Measurements from ENCODE around the gene KDM8.

KDM8 gene

DNA sequence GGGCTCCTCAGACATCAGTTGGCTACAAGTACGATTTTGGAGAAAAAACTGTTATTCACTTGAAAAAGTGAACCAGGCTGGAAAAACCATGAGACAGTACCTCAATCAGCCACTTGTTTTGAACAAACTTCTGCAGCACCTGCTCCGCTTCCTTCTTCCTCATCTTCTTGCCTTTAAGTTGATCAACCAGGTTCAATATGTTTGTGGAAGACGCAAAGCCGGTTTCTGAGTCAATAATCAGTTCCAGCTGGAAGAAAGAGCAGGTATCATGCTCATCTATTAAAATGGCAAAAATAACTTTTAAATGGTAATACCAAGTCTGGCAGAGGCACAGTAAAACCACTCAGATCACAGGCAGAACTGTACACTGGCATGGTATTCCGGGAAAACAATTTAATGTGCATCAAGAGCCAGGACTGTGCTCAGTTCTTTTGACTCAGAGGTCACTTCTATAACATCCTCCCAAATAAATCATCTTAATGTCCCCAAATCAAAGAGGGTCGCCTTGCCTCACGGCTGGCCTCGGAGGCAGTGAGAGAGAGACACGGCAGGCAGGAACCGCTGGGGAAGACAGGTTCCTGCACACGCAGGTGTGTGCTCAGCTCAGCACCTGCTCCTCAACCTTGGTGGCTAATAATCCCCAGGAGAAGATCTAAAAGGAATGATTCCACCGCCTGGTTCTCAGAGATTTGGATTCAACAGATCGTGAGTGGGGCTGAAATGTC is 29.7 kb downstream of the KDM8 start:
- DNase-seq: no peak

DNA sequence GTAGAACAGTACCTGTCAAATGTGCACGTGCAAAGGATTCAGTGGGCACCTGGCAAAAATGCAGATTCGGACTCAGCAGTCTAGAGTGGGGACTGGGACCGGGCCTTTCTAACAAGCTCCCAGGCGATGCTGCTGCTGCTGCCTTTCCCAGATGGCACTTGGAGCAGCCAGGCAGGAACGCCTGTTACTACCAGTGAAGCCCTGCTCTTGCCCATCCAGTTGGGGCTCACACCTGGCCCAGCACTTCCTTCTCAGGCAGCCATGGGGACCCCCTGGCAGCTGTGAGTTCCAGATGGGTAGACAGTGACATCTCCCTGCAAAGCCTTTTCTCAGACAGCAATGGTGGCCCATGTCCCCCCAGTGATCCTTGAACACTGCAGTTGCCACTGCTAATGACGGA is 30.4 kb downstream of the KDM8 start:
- DNase-seq: no peak

DNA sequence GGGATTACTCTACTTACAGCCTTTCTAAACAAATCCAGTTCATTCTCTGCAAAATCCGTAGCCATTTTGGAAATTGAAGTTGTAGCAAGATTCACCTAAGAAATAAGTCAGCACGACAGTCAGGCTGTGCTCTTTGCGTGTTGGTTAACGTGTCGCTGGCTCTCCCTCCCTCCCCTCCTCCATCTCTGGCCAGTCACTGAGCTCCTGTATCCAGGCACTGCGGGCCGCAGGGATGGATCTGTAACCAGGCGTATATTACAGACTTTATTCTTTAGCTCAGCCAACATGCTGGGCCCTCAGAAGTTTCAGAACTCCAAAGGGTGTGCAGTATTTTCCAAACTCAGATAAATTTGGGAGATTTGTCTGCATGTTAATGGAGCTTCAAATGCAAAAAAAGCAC is 30.8 kb downstream of the KDM8 start:
- DNase-seq: no peak

DNA sequence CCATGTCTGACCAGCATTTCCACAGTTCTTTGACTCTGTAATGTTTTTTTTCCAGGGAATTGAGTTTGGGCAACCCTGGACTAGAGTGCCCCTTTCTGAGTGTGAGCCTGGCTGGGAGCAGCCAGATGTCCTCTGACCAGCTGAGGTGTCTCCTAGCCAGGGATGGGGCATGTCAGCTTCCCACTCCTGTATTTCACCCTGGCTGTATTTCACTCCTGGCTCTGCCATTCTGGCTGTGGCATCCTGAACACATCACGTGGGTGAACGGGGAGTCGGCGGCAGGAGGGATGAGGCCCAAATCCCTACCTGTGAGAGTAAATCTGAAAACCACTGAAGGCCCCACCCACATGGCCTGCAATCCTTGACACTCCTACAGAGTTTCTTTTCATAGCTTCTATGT is 31.3 kb downstream of the KDM8 start:
- no peak for DNase-seq

DNA sequence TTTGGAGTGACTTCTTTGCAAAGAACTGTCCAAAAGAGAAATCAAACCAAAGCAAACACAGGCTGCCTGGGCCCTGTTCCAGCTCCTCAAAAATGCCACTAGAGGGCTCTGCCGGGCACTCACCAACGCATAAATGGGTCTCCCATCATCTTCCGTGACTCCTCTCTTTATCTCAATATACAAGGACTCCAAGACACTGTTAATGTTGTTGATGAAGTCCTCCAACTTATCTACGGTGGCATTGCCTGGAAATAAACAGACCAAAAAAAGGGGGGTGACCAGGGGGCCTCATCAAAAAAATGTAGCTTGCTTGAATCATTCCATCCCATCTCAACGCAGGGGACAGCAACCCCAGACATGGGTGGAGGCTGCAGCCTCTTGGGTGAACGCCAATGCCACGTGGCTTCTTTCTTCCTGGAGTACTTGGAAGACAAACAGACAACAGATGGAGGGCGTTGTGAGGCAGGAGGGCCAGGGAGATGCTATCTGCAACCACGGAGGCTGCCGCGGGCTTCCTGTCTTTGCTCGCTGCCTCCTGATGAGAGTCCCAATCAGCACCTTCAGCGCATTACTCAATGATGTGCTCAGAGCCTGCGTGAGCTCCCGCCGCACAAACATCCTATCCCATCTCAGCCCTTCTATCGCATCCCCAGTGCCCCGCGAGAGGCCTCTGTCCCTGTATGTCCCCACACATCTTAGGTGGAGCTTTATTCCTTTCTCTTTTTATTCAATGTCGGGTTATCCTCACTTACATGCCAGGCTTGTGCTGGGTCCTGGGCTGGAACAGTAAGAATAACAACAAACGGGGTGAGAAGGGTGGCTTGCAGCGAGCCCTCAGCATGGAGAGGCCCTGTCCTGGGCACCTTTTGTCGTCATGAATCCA is 32.0 kb downstream of the KDM8 start:
- peak; percentile 43 for DNase-seq

DNA sequence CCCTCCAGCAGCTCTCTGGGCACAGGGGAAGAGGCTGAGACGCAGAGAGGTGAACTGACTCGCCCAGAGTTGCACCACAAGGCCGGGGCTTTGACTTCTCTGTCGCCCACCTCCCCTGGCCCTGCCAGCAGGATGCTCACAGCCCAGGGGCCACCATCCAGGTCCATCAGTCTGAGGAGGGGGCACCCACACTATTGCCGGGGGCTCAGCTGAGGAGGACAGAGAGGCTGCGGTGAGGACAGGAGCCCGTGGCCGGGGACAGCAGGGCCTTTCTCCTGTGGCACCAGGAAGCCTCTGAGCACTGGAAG is 32.6 kb downstream of the KDM8 start:
- no peak for DNase-seq

DNA sequence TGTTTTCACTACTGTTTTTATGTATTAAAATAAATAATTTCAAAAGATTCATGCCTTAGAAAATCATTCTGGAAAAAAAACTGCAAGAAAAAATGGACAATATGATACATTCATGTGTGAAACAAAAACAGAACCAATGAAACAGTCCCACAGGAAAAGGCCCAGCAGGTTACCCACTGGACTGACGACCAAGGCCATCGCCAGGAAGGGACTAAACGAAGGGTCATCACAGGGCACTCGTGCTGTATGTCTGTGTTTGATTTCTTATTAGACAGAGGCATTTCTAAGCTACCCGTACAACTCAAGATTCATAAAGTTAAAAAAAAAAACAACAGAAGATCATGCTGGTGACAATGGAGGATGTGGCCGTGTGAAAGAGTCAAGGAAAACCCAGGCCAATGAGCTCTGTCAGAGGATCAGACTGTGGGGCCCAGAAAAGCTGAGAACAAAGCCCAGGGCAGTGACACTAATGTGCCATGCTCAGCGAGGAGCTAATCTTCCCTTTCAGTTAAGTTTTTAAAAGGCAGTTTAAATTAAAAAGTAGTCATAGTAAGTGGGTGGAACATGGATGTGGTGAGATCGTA is 33.4 kb downstream of the KDM8 start:
- no peak for DNase-seq

DNA sequence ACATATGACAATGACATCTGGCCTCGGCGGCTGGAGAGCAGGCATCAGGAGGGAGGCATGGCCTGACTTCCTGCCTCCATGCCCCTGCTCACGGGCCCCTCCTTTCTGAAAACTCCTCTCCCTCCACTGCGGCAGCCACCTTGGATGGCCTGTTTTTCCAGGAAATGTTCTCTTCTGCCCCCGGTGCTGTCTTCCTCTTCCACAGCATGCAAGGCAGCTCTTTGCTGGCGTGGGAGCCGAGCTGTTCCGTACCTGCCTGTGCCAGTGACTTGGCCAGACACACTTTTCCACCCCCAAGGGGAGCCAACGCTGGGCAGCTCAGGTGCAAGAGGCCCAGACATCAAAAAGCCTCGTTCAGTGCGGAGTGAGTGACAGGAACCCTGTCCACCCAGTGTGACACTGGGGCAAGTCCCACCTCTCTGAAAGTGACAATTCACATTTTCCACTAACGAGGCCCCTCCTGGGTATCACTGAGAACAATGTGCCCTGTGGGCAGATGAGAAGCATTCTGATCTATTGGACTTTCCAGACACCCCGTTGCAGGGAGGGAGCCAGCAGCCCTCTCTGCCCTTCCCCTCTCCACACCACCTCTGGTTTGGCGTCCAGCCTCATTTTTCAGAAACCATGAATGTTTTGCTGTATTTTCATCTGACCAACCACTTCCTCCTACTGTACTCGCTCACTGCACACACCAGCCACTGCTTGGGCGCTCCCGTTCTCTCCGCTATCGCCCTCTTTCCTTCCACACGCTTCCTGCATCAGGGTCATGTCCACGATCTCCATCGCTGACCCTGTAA is 34.1 kb downstream of the KDM8 start:
- no peak for DNase-seq

DNA sequence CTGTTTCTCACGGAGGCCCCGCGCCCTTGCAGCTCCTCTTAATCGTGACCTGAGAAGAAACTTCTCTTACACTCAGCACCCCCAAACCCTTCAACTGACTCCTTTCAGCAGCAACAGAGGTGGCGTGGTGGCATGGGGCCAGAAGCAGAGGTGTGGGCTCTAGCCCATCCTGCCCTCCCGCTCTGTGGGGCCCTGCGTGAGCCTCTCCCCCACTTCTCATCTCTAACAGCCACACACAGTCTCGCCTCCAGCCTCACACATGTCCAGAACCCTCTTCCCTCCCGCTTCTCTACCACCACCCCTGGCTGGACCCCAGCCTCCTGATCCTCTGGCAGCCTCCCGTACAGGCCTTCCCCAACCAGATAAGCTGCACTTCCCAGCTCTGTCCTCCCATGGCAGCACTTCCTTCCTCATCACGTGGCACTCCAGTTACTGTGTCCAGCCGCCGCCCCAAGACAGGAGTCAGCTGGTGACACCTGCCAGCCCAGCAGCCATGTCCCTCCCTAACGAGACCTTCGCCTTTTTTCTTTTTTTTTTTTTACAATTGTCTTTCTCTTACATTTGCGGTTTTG is 34.8 kb downstream of the KDM8 start:
- DNase-seq: no peak

DNA sequence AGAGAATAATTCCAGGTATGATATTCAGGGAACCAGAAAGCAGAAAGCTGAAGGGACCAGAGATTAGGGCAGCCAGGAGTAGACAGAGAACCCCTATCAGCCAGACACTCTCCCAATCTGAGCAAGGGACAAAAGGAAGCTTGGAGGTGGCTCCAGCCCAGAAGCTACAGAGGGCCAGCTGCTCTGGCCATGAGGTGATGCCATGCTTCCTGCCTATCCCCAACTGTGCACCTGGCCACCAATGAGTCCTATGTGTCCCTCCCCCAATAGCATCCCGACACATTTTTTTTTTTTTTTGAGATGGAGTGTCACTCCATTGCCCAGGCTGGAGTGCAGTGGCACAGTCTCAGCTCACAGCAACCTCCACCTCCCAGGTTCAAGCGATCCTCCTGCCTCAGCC is 35.3 kb downstream of the KDM8 start:
- DNase-seq: no peak

DNA sequence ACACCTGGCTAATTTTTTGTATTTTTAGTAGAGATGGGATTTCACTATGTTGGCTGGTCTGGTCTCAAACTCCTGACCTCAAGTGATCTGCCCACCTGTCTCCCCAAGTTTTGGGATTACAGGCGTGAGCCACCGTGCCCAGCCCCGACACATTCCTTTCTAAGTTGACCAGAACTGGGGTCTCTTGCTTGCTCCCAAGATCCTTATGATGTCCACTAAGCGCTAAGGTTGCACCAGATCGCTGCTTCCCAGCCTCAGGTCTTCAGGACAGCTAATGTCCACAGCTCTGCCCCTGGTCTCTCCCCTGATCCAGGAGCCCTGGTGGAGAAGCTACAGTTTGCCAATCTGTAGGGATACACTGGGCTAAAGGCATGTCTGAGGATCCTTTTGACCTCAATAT is 35.7 kb downstream of the KDM8 start:
- no peak for DNase-seq

DNA sequence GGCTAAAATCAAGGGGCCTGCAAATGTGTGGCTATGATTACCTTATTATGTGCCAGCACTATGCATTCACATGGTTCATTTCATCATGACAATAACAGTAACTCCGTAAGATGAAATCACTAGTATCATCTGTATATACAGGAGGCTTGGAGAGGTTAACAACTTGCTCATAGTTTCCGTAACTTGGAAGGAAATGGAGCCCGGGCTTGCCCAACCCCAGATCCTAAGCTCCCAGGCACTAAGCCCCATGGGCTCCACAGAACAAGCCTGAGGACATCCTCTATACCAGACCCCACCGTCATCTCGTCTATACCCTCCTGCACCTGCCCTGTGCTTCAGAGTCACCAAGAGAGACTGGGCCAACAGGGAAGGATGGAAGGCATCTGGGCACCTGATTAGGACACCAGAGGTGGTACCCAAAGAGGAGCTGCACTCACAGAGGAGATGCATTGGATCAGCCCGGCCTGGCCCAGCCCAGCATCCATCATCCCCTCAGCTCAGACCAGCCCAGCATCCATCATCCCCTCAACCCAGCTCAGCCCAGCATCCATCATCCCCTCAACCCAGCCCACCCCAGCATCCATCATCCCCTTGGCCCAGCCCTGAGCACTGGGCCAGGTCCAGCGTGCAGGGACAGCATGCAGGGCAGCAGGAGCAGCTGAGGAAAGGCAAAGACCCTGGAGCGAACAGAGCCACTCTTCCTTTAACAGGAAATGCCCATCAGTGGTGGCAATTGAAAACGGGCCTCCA is 36.8 kb downstream of the KDM8 start:
- DNase-seq: no peak

DNA sequence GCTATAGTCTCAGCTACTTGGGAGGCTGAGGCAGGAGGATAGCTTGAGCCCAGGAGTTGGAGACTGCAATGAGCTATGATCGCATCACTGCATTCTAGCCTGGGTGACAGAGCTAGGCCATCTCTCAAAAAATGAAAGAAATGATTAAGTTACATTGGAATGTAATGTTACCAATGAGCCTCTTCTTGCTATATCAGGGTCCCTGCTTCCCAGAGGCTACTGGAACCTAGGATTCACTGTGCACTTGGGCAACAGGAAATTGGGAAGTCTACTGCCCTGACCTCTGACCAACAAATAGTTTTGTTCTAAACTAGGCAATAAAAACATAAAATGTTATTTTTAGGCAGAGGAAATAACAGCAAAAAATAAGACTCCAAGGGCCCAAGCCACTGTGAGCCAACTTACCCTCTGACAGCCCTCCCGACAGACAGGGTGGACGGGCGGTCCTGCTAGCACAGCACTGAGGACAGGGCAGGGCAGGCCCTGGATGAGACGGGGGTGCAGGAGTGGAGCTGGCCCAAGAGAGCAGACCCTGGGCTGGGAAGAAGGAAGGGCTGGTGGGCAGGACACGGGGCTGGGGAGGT is 37.7 kb downstream of the KDM8 start:
- no peak for DNase-seq

DNA sequence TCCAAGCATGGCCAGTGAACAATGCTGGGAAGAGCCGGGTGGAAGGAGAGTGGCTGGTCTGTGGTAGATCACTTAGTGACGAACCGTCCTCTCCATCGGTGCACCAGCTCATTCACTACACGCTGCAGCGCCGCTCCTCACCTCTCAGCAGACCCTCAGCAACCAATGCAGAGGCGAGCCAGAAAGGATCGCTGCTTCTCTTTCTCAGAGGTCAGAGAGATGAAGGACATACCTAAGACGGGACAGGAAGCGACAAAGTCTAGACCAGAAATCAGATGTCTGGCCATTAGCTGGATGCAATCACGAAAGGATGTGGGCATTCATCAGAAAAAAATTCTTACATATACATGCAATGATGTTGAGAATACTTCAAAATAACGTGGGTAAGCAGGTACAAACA is 38.3 kb downstream of the KDM8 start:
- no peak for DNase-seq

DNA sequence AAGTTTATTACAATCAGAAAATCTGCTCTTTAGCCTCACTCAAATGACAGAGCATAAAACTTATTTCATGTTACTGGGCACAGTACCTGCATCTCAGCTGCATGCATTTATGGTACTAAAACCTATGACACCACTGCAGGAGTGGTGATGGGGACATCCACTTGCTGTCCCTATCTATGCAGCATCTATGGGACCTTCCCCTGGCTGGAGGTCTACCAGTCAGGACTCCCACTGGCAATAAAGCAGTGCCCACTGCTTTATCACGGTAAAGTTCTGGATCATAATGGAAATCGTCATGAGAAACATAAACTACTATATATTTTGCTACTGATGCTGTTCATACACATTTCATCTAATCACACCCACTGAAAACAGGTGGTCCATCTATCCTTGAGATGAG is 39.1 kb downstream of the KDM8 start:
- DNase-seq: no peak

DNA sequence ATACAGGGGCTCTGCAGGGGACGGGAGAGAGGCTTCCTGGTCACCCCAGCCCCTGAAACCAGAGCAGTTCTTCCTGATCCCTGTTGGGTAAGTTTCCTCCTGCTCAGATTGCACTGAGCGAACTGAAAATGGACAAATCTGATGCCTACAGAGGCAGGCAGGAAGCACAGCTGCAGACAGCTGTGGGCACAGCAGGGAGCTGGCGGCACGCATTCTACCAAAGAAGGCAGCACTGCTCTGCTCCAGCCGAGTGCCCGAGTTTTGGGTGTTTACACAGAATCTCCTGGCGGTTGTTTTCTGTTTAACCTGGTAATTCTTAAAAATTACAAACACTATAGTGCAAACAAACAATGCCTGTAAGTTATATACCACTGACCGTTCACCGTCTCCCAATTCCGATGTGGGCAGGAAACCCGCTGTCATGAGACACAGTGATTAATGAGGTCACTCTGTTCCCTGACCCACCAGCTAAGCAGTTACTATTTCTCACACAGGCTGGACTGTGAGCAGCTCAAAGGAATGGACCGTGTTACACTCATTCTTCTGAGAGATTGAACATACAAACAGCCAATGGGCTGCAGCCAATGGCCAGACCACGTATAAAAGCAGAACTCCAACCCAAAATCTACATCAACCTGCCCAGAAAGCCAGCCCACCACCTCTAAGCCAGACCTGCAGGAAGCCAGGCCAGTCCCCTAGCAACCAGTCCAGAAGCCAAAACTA is 39.7 kb downstream of the KDM8 start:
- peak; percentile 48 for DNase-seq

DNA sequence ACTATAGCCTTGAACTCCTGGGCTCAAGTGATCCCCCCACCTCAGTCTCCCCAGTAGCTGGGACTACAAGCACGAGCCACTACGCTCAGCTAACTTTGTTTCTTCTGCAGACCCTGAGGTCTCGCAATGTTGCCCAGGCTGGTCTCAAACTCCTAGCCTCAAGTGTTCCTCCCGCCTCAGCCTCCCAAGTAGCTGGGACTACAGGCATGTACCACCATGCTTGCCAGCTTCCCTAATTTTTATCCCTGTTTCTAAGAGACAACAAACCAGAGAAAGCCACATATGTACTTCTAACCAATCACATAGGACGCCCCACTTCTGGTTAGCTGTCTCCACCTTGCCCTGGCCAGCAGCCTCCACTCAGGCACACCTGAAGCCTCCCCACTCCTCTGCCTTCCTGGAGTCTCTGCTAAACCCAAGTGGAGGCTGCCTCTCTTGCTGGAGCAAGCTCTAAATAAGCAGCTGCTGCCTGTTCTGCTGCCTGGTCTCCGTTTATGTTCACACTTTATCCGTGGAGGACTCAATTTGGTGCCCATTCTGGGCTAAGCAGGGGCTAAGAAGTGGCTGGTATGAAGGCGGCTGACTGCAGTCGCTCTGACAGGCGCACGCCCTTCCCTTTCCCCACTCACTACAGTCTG is 40.5 kb downstream of the KDM8 start:
- no peak for DNase-seq

DNA sequence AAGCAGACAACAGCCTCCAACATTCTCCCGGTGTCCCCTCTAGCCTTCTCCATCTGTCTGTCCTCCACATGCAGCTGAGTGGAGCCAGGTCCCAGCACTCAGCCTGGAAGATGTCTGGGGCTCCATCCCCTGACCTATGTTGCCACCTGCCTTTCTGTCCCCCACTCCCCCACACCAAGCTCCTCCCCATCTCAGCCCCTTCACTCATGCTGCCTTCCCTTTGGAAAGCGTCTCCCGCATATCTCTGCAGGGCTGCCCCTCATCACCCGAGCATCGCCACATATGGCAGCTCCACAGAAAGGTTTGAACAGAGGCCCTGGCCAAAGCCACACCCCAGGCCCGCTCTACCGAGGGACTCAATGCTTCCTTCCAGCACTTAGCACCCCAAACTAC is 41.0 kb downstream of the KDM8 start:
- no peak for DNase-seq

DNA sequence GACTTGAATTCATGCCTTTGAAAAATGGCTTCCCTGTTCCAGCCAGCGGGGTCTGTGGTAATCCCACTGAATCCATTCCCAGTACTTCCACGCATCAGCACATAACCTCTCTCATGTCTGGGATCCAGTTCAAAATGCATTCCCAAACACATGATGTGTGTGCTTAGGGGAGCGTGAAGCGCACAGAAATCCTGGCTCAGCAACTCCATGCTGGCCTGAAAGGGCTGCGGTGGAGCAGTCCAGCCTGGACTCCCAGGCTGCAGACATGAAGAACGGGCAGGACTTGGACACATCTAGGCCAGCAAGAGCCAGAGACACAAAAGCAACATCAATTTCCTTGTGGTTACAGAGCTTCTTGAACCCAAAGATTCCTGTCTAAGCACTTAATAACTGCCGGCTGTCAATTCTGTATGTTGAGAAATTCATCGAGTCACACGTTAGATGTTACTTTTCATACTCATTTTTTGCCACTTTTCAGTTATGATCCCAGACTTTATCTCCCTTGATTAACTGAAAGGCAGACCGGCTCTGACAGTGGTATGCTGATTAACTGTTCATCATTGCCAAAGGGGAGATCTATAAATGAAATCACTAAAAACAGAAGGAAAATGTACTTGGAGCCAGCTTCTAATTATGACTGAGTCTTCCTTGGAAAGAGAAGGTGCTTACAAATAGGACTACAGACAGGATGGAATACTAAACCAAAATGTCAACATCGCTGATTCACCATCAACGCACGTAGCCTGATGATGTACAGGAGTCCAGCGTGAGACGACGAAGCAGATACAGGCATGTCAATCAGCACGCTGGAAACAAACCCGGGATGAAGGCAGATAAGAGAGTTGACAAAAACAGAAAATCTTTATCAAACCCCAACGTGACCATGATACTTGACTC is 42.2 kb downstream of the KDM8 start:
- DNase-seq: no peak

DNA sequence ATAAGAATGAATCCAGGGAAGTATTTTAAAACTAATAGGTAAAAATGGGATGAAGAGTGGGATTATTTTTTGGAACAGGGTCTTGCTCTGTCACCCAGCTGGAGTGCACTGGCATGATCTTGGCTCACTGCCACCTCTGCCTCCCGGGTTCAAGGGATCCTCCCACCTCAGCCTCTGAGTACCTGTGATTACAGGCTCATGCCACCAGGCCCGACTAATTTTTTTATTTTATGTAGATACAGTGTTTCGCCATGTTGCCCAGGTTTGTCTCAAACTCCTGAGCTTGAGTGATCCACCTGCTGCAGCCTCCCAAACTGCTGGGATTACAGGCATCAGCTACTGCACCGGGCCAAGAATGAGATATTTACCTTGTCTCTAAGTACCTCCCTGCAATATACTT is 43.1 kb downstream of the KDM8 start:
- DNase-seq: no peak
